Gastroesophageal sphincter (tissue), 3 donors: ENCODE data around the gene KPNA4.

Source experiments
- EP300 ChIP-seq: sonication (generic); formaldehyde crosslinking; IDR thresholded peaks from one replicate; pipeline ENCODE4 v1.6.1; 2017; ENCODE audit warnings: antibody characterized with exemption, mild to moderate bottlenecking
- POLR2A ChIP-seq, 2 donors: fragments of 450-650 bp; IDR thresholded peaks; one replicate each; pipeline ENCODE4 v1.6.1; 2017; ENCODE audit warnings: antibody characterized with exemption in 2 of 2, mild to moderate bottlenecking in 2 of 2, moderate library complexity in 1 of 2
- TF ChIP-seq, protein P1 (sequence below), 4 experiments: fragments of 200-600 bp in 2 of 4; fragments of 450-650 bp in 2 of 4; sonication (generic) in 1 of 4; IDR thresholded peaks; one replicate each; pipeline ENCODE4 v1.5.1; 2017 to 2019; ENCODE audit warnings: antibody characterized with exemption in 4 of 4, mild to moderate bottlenecking in 2 of 4, moderate library complexity in 2 of 4

DNA sequence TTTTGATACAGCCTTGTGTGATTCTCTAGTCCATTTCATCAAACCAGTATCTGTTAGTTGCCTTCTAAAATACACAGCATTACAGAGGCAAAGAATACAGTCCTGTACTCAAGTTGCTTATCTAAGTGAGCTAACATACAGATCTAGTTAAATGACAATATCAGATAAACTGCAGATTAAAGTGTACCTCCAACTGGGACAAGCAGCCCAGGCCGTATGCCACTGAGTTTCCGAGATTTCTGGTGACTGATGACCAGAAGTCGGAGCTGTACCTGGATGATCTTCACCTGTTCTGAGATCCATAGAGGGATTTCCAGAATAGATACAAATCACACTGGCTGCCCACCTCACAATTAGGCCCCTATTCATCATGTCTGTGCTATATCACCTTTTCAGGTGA, 109.5 kb downstream of the KPNA4 start:
- TF ChIP-seq, protein P1, sequence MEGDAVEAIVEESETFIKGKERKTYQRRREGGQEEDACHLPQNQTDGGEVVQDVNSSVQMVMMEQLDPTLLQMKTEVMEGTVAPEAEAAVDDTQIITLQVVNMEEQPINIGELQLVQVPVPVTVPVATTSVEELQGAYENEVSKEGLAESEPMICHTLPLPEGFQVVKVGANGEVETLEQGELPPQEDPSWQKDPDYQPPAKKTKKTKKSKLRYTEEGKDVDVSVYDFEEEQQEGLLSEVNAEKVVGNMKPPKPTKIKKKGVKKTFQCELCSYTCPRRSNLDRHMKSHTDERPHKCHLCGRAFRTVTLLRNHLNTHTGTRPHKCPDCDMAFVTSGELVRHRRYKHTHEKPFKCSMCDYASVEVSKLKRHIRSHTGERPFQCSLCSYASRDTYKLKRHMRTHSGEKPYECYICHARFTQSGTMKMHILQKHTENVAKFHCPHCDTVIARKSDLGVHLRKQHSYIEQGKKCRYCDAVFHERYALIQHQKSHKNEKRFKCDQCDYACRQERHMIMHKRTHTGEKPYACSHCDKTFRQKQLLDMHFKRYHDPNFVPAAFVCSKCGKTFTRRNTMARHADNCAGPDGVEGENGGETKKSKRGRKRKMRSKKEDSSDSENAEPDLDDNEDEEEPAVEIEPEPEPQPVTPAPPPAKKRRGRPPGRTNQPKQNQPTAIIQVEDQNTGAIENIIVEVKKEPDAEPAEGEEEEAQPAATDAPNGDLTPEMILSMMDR (IDR thresholded peaks at IDR 0.05): no peak
- TF ChIP-seq EP300 (no peak), POLR2A (IDR thresholded peaks at IDR 0.05) (no peak)
